ENCODE measurements around the gene LRRC14B.
"Not testable (repeated sequence)": the region's sequence is repeated elsewhere in the genome, so short reads cannot be mapped to it uniquely, and the experiment has no call there.

DNA sequence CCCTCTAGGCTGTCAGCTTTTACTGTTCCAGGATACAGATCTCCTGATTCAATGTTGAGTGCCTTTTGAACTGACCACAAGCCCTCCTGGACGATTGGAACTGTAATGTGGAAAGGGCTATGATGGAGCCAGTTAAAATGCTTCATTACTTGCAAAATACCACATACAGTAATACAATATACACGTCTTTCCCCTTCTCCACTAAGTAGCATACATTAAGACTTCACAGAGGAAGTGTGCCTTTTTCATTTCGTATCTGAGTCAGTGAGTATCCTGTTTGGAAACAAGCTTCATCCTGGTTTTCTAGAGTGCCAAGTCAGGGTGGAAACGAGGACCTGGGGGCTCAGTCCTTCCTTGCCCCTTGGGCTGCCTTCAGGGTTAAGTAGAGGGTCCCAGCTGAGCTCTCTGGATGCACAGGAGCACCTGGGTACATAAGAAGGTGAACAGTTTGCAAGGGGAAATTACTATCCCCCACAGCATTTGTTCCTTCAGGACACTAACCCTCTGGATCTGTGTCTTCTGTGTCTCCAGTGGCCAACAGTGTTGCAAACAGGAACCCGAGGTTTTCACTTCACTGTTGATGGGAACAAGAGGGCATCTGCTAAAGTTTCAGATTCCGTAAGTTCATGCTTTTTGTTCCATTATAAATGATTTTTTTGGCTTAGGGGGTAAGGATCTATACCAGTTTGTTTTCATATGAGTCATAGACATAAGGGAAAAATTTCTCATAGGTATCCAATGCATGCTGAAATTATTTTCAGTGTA, 31.8 kb downstream of the LRRC14B start:
- not testable (repeated sequence) for TF ChIP-seq CTCF (conservative IDR thresholded peaks at IDR 0.05); ZFX (IDR thresholded peaks at IDR 0.05)

Measured in C4-2B (cell line).